Mesendoderm (in vitro differentiated cells): ENCODE measurements around the gene SLC25A5. TPM values are rescaled to one million over a fixed set of nuclear protein-coding genes. Genes with fewer than 3 reads are reported as not detected.
A peak's percentile ranks its signal among the peaks of the same experiment; 100 is the strongest.

Source experiments
- DNase-seq: peaks from one replicate; pipeline ENCODE4 v3.0.0; 2013
- H2AK5ac ChIP-seq: 2 replicates; pipeline ENCODE4 v1.6.1; 2013; ENCODE audit warnings: low read length, inconsistent platforms
- H2BK120ac ChIP-seq: 2 replicates; pipeline ENCODE4 v1.6.1; 2013; ENCODE audit warnings: low read depth, mild to moderate bottlenecking, low read length, moderate library complexity, mixed read lengths
- H2BK15ac ChIP-seq: replicated peaks from 2 replicates; pipeline ENCODE4 v1.6.1; 2013; ENCODE audit warnings: low read depth, mild to moderate bottlenecking, moderate library complexity
- H2BK5ac ChIP-seq: 2 replicates; pipeline ENCODE4 v1.6.1; 2013; ENCODE audit warnings: low read length, inconsistent platforms
- H3K18ac ChIP-seq: 2 replicates; pipeline ENCODE4 v1.6.1; 2013; ENCODE audit warnings: mild to moderate bottlenecking, low read length, mixed read lengths
- H3K23ac ChIP-seq: one replicate; pipeline ENCODE4 v1.6.1; 2013; ENCODE audit warnings: low read length
- H3K27ac ChIP-seq: 2 replicates; pipeline ENCODE4 v1.5.1; 2013; ENCODE audit warnings: low read depth, mild to moderate bottlenecking, inconsistent platforms, low read length, moderate library complexity
- H3K27me3 ChIP-seq: 2 replicates; pipeline ENCODE4 v1.6.1; 2013; ENCODE audit warnings: low read length, control low read depth, mild to moderate bottlenecking, inconsistent platforms; ENCODE audit not compliant: insufficient read depth, poor library complexity
- H3K36me3 ChIP-seq: 2 replicates; pipeline ENCODE4 v1.6.1; 2013; ENCODE audit warnings: low read length, inconsistent platforms; ENCODE audit not compliant: control insufficient read depth, insufficient read depth
- H3K4ac ChIP-seq: one replicate; pipeline ENCODE4 v1.6.1; 2013; ENCODE audit warnings: low read depth, mild to moderate bottlenecking, low read length, moderate library complexity
- H3K4me1 ChIP-seq: 2 replicates; pipeline ENCODE4 v1.6.1; 2013; ENCODE audit warnings: low read depth, low read length, inconsistent platforms; ENCODE audit not compliant: control insufficient read depth
- H3K4me2 ChIP-seq: 2 replicates; pipeline ENCODE4 v1.6.1; 2013; ENCODE audit warnings: low read length
- H3K4me3 ChIP-seq: 2 replicates; pipeline ENCODE4 v1.5.1; 2013; ENCODE audit warnings: mild to moderate bottlenecking, low read length
- H3K56ac ChIP-seq: one replicate; pipeline ENCODE4 v1.6.1; 2013; ENCODE audit warnings: low read length
- H3K79me1 ChIP-seq: 2 replicates; pipeline ENCODE4 v1.6.1; 2013; ENCODE audit warnings: low read length, inconsistent platforms
- H3K79me2 ChIP-seq: 2 replicates; pipeline ENCODE4 v1.6.1; 2013; ENCODE audit warnings: mild to moderate bottlenecking, low read length; ENCODE audit not compliant: control insufficient read depth, insufficient read depth
- H3K9ac ChIP-seq: 2 replicates; pipeline ENCODE4 v1.6.1; 2013; ENCODE audit warnings: low read length, inconsistent platforms
- H4K5ac ChIP-seq: one replicate; pipeline ENCODE4 v1.6.1; 2013; ENCODE audit warnings: low read length
- H4K8ac ChIP-seq: one replicate; pipeline ENCODE4 v1.6.1; 2013; ENCODE audit warnings: low read depth, mild to moderate bottlenecking, control low read depth, low read length, moderate library complexity
- WGBS: extraction: QIAGEN DNeasy Blood & Tissue Kit; methylation state at CpG from one replicate; pipeline ENCODE4 v1.1.7; 2013; ENCODE audit warnings: low lambda C conversion rate, missing lambda C conversion rate; ENCODE audit not compliant: insufficient coverage; ENCODE audit errors: extremely low coverage; 5-methylcytosine and 5-hydroxymethylcytosine counted together
- polyA plus RNA-seq, 2 experiments: library from polyadenylated mRNA; stranded (reverse); fragments of 200-250 nt; gene quantifications; one replicate each; pipeline ENCODE4 v1.2.3, GENCODE V29; 2013

The SLC25A5 gene
- polyA plus RNA-seq (2013, experiment 1 of 2): 447 TPM
- 442 TPM for polyA plus RNA-seq (2013, experiment 2 of 2)

DNA sequence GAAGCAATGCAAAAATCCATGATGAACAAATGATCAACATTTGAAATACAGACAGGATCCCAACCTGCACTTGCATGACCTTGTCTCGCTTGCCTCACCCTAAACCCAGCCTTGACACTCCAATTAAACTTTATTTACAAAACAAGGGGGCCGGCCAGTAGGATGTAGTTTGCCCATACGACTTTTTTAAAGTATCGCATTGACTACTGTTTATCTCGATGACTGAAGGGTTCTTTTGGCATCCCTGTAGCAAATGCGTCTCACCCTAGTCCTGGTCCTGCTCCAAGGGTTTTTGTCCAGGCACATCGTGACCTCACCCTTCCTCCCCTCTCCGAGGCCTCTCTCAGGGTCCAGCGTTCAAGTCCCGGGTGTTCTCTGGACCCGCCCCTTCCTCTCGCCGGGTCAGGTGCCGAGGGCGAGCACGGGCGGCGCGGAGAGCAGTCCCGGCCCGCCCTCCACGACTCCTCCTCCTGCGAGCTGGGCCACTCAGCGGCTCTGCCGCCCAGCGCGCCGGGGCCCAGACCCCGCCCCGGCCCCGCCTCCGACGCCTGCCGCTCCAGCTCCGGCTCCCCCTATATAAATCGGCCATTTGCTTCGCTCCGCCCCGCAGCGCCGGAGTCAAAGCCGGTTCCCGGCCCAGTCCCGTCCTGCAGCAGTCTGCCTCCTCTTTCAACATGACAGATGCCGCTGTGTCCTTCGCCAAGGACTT, at the start of gene SLC25A5:
Gene SLC25A5 (plus strand): TSS at position 603 of the 709 bp plus-strand sequence. CDS start 72 bp downstream, at position 675.
- H2AK5ac ChIP-seq: no peak within 1 kb of the TSS

DNA sequence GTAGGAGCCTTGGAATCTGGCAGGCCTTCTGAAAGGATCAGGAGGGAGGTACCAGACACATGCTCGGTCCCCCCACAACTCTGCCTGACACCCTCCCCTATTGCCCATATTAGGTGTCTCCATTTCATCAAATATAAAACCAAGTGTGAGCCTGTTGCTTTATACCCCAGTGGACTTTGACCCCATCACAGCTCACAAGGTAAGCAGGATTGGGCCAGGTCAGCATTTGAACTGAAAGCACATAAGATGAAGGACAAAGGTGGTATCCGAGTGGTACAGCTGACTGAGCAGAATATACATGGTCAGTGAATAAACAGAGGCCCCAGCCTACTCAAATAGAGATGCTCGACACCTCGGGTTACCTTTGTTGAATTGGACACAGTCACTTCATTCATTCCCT, 49.1 kb upstream of the SLC25A5 start:
- H3K18ac ChIP-seq: no peak overlapping the region
- H2AK5ac ChIP-seq: no peak overlapping the region
- H3K4me3 ChIP-seq: no peak overlapping the region
- no peak overlapping the region for H2BK15ac ChIP-seq
- no peak overlapping the region for H3K56ac ChIP-seq
- no peak overlapping the region for H3K23ac ChIP-seq
- H4K8ac ChIP-seq: no peak overlapping the region
- no peak overlapping the region for H2BK120ac ChIP-seq
- H3K4me1 ChIP-seq: no peaks in the 10 kb centered on the region
- H3K36me3 ChIP-seq: no peaks in the 10 kb centered on the region
- DNase-seq: no peak
- no peak overlapping the region for H4K5ac ChIP-seq
- no peak overlapping the region for H2BK5ac ChIP-seq
- no peak overlapping the region for H3K9ac ChIP-seq
- no peaks in the 10 kb centered on the region for H3K79me2 ChIP-seq
- H3K4me2 ChIP-seq: no peak overlapping the region
- no CpG with 5 or more reads among the region's 4 CpGs for WGBS
- no peak overlapping the region for H3K4ac ChIP-seq
- H3K79me1 ChIP-seq: no peaks in the 10 kb centered on the region
- no peak overlapping the region for H3K27ac ChIP-seq
- H3K27me3 ChIP-seq: no peaks in the 10 kb centered on the region

More for the DNA sequence above, at the start of gene SLC25A5:
- peaks cover 5% of the 10 kb centered on the region for H3K79me2 ChIP-seq
- peak within 1 kb of the TSS; percentile 94 for H3K4ac ChIP-seq
- H2BK15ac ChIP-seq: no peak within 1 kb of the TSS
- H3K56ac ChIP-seq: peak within 1 kb of the TSS; percentile 93
- DNase-seq: peak; percentile 89
- no peak within 1 kb of the TSS for H4K5ac ChIP-seq
- no CpG with 5 or more reads among the region's 46 CpGs for WGBS
- H3K4me2 ChIP-seq: peak within 1 kb of the TSS; percentile 81
- H3K9ac ChIP-seq: peak within 1 kb of the TSS; percentile 87
- H3K4me1 ChIP-seq: no peaks in the 10 kb centered on the region
- no peak within 1 kb of the TSS for H2BK120ac ChIP-seq
- peak within 1 kb of the TSS; percentile 51 for H3K27ac ChIP-seq
- H2BK5ac ChIP-seq: no peak within 1 kb of the TSS
- H3K79me1 ChIP-seq: peaks cover 2% of the 10 kb centered on the region
- H3K4me3 ChIP-seq: peak within 1 kb of the TSS; percentile 81
- H3K27me3 ChIP-seq: no peaks in the 10 kb centered on the region
- H4K8ac ChIP-seq: no peak within 1 kb of the TSS
- peak within 1 kb of the TSS; percentile 57 for H3K18ac ChIP-seq
- no peak within 1 kb of the TSS for H3K23ac ChIP-seq
- H3K36me3 ChIP-seq: peaks cover 4% of the 10 kb centered on the region

- H3K9ac ChIP-seq: no peak overlapping the region
- H3K27me3 ChIP-seq: no peaks in the 10 kb centered on the region
- H2BK15ac ChIP-seq: no peak overlapping the region
- H3K27ac ChIP-seq: no peak overlapping the region
- no peak overlapping the region for H2BK120ac ChIP-seq
- H3K23ac ChIP-seq: no peak overlapping the region
- DNase-seq: no peak
- no peak overlapping the region for H3K4me2 ChIP-seq
- no peaks in the 10 kb centered on the region for H3K79me2 ChIP-seq
- H3K4me1 ChIP-seq: no peaks in the 10 kb centered on the region
- H2AK5ac ChIP-seq: no peak overlapping the region
- H2BK5ac ChIP-seq: no peak overlapping the region
- no peak overlapping the region for H3K56ac ChIP-seq
- H3K18ac ChIP-seq: no peak overlapping the region
- no peaks in the 10 kb centered on the region for H3K79me1 ChIP-seq
- no peak overlapping the region for H3K4me3 ChIP-seq
- H3K36me3 ChIP-seq: no peaks in the 10 kb centered on the region
- no CpG with 5 or more reads among the region's 2 CpGs for WGBS
- H4K5ac ChIP-seq: no peak overlapping the region
- H3K4ac ChIP-seq: no peak overlapping the region
- no peak overlapping the region for H4K8ac ChIP-seq
These were observed 48.3 kb upstream of the SLC25A5 start for GRCh38 chrX:119419898-119420297.

- no peak overlapping the region for H3K9ac ChIP-seq
- no peak overlapping the region for H4K8ac ChIP-seq
- no peak overlapping the region for H3K27ac ChIP-seq
- H2BK5ac ChIP-seq: no peak overlapping the region
- H3K36me3 ChIP-seq: no peaks in the 10 kb centered on the region
- WGBS: no CpG with 5 or more reads among the region's 7 CpGs
- H3K4ac ChIP-seq: no peak overlapping the region
- no peak overlapping the region for H2BK120ac ChIP-seq
- H2BK15ac ChIP-seq: no peak overlapping the region
- no peak overlapping the region for H3K4me3 ChIP-seq
- no peaks in the 10 kb centered on the region for H3K4me1 ChIP-seq
- no peak overlapping the region for H3K56ac ChIP-seq
- H2AK5ac ChIP-seq: no peak overlapping the region
- H3K23ac ChIP-seq: no peak overlapping the region
- DNase-seq: no peak
- H3K4me2 ChIP-seq: no peak overlapping the region
- no peak overlapping the region for H3K18ac ChIP-seq
- H3K79me2 ChIP-seq: no peaks in the 10 kb centered on the region
- H3K79me1 ChIP-seq: no peaks in the 10 kb centered on the region
- no peak overlapping the region for H4K5ac ChIP-seq
- H3K27me3 ChIP-seq: no peaks in the 10 kb centered on the region
These were observed 47.1 kb upstream of the SLC25A5 start for GRCh38 chrX:119421016-119421705.

DNA sequence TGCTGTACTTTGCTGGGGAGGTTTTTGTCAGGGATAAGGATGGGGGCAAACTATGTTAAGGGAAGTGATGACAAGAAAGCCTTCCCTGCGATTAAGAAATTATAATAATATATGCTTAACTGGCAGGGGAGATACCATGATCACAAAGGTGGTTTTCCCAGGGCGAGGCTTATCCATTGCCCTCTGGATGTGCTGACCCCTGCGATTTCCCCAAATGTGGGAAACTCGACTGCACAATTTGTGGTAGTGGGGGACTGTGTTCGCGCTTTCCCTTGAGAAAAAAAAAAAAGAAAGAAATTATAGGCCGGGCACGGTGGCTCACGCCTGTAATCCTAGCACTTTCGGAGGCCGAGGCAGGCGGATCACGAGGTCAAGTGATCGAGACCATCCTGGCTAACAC, 44.6 kb upstream of the SLC25A5 start:
- Histone ChIP-seq H3K4me3 (no peak overlapping the region), H3K4ac (no peak overlapping the region), H3K18ac (no peak overlapping the region), H2AK5ac (no peak overlapping the region), H4K5ac (no peak overlapping the region), H3K27me3 (no peaks in the 10 kb centered on the region), H4K8ac (no peak overlapping the region), H3K79me2 (no peaks in the 10 kb centered on the region), H3K4me2 (no peak overlapping the region), H3K23ac (no peak overlapping the region), H3K27ac (no peak overlapping the region), H3K9ac (no peak overlapping the region), H2BK15ac (no peak overlapping the region), H2BK120ac (no peak overlapping the region), H2BK5ac (no peak overlapping the region), H3K4me1 (no peaks in the 10 kb centered on the region), H3K36me3 (no peaks in the 10 kb centered on the region), H3K79me1 (no peaks in the 10 kb centered on the region), H3K56ac (no peak overlapping the region)
- WGBS: no CpG with 5 or more reads among the region's 14 CpGs
- no peak for DNase-seq
